ENCODE measurements around the gene MDH1. TPM values are rescaled to one million over a fixed set of nuclear protein-coding genes. Genes with fewer than 3 reads are reported as not detected.
"Not testable (repeated sequence)": the region's sequence is repeated elsewhere in the genome, so short reads cannot be mapped to it uniquely, and the experiment has no call there.

Gene MDH1
- total RNA-seq, 1 donor from 2014 or later = 124 TPM

DNA sequence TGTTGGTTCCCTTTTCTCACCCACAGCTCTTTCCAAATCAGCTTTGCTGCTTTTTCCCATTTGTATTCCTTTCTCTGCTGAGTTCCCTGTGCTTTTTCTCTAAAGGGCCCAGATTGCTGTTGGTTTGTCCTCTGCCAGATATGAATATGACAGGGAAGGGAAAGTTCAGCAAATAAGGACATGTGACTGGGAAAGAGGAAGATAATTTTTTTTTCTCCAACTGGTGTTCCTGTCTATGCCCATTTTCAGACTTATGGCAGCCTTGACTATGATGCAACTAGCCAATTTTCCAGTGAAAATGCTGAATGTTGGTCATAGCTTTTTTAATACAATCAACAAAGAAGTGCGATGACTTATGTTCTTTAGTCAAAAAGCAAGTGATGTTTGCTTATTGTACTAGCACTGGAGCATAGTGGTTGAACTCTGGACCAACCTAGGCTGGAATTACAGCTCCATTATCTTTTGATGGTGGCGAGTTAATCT is 7.7 kb downstream of the MDH1 start:
- peaks cover 0 to 40% of the 10 kb centered on the region in 2 donors for H3K36me3 ChIP-seq
- no peak for DNase-seq (ENCODE audit: extremely low spot score in 2 of 2)
- no peak overlapping the region for H3K4me3 ChIP-seq

DNA sequence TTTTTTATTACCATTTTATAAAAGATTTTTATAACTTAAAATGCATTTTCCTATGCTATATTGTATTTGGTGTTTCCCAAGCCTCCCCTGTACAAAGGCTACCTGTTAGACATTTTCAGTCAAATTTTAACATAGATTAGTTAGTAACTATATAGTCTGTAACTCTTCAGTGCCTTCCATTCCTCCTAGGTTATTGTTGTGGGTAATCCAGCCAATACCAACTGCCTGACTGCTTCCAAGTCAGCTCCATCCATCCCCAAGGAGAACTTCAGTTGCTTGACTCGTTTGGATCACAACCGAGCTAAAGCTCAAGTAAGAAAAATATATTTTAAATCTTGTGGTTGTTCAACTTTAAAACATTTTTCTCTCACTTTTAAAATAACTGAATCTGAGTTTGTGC is 10.2 kb downstream of the MDH1 start:
- H3K27ac ChIP-seq = no peak overlapping the region
- H3K4me1 ChIP-seq = peaks cover 2% of the 10 kb centered on the region
- intact Hi-C loops (cut with DNase I) = no loop called here
- no peaks in the 10 kb centered on the region for H3K9me3 ChIP-seq
- H3K36me3 ChIP-seq = peaks cover 3 to 59% of the 10 kb centered on the region in 2 donors
- H3K27me3 ChIP-seq = no peaks in the 10 kb centered on the region
- TF ChIP-seq, protein P1, sequence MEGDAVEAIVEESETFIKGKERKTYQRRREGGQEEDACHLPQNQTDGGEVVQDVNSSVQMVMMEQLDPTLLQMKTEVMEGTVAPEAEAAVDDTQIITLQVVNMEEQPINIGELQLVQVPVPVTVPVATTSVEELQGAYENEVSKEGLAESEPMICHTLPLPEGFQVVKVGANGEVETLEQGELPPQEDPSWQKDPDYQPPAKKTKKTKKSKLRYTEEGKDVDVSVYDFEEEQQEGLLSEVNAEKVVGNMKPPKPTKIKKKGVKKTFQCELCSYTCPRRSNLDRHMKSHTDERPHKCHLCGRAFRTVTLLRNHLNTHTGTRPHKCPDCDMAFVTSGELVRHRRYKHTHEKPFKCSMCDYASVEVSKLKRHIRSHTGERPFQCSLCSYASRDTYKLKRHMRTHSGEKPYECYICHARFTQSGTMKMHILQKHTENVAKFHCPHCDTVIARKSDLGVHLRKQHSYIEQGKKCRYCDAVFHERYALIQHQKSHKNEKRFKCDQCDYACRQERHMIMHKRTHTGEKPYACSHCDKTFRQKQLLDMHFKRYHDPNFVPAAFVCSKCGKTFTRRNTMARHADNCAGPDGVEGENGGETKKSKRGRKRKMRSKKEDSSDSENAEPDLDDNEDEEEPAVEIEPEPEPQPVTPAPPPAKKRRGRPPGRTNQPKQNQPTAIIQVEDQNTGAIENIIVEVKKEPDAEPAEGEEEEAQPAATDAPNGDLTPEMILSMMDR (IDR thresholded peaks at IDR 0.05) = no peak
- no peak for TF ChIP-seq POLR2A (IDR thresholded peaks at IDR 0.05)
- no peak for TF ChIP-seq POLR2AphosphoS5 (IDR thresholded peaks at IDR 0.05; ENCODE audit: insufficient read depth in 1 of 2, low read depth in 1 of 2)
- no peak overlapping the region for H3K4me3 ChIP-seq
- no peak for DNase-seq (ENCODE audit: extremely low spot score in 2 of 2)

More for the DNA sequence above, 7.7 kb downstream of the MDH1 start:
- intact Hi-C loops (cut with DNase I) = no loop called here
- no peak for TF ChIP-seq POLR2AphosphoS5 (IDR thresholded peaks at IDR 0.05; ENCODE audit: insufficient read depth in 1 of 2, low read depth in 1 of 2)
- TF ChIP-seq, protein P1 (IDR thresholded peaks at IDR 0.05) = no peak
- TF ChIP-seq POLR2A (IDR thresholded peaks at IDR 0.05) = no peak
- Histone ChIP-seq H3K27me3 (no peaks in the 10 kb centered on the region), H3K4me1 (peaks cover 5% of the 10 kb centered on the region), H3K9me3 (no peaks in the 10 kb centered on the region), H3K27ac (no peak overlapping the region)

DNA sequence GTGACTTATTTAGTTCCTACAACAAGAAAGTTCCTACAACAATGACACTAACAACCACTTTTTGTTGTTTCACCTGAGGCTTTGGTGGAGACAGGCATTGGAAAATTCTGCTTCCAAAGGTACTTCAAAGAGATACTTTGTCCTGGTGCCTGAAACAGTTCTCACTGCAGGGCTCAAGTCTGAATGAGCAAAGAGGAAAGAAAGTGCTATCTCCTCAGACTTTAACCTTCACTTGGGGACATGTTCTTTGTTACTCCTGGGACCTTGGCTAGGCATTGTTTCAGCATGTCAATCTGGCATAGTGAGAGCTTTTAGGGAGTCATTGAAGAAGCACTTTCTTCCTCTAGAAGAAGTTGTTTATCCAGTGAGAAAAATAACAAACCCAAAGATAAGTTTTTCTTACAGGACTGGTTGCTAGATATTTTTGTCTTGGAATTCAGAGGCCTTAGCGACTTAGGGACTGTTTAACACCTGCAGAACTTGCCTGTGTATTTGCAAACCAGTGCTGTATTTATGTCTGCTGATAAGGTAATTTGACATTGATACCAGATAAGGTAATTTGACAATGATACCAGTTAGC is 12.2 kb downstream of the MDH1 start:
- no peaks in the 10 kb centered on the region for H3K9me3 ChIP-seq
- DNase-seq (ENCODE audit: extremely low spot score in 2 of 2) = no peak
- no peak overlapping the region for H3K27ac ChIP-seq
- H3K4me3 ChIP-seq = no peak overlapping the region
- H3K4me1 ChIP-seq = no peaks in the 10 kb centered on the region
- TF ChIP-seq, protein P1 (IDR thresholded peaks at IDR 0.05) = no peak
- no peak for TF ChIP-seq POLR2A (IDR thresholded peaks at IDR 0.05)
- no peak for TF ChIP-seq POLR2AphosphoS5 (IDR thresholded peaks at IDR 0.05; ENCODE audit: insufficient read depth in 1 of 2, low read depth in 1 of 2)
- peaks cover 3 to 60% of the 10 kb centered on the region in 2 donors for H3K36me3 ChIP-seq
- H3K27me3 ChIP-seq = no peaks in the 10 kb centered on the region
- intact Hi-C loops (cut with DNase I) = no loop called here

DNA sequence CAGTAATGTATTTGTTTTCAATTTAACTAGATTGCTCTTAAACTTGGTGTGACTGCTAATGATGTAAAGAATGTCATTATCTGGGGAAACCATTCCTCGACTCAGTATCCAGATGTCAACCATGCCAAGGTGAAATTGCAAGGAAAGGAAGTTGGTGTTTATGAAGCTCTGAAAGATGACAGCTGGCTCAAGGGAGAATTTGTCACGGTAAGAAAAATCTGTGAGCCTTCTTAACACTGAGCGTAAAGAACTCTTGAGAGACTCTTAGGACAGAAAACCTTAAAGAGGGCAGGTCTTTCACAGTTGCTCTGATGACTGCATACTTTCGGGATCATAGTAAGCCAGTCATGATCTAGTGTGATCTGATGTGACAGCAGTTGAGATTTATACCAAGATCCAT is 15.9 kb downstream of the MDH1 start:
- H3K27me3 ChIP-seq = no peaks in the 10 kb centered on the region
- H3K4me1 ChIP-seq = no peaks in the 10 kb centered on the region
- no peak for DNase-seq (ENCODE audit: extremely low spot score in 2 of 2)
- peaks cover 3 to 60% of the 10 kb centered on the region in 2 donors for H3K36me3 ChIP-seq
- intact Hi-C loops (cut with DNase I) = no loop called here
- no peak overlapping the region for H3K4me3 ChIP-seq
- no peak for TF ChIP-seq POLR2AphosphoS5 (IDR thresholded peaks at IDR 0.05; ENCODE audit: insufficient read depth in 1 of 2, low read depth in 1 of 2)
- TF ChIP-seq, protein P1 (IDR thresholded peaks at IDR 0.05) = no peak
- TF ChIP-seq POLR2A (IDR thresholded peaks at IDR 0.05) = no peak
- no peaks in the 10 kb centered on the region for H3K9me3 ChIP-seq
- no peak overlapping the region for H3K27ac ChIP-seq

DNA sequence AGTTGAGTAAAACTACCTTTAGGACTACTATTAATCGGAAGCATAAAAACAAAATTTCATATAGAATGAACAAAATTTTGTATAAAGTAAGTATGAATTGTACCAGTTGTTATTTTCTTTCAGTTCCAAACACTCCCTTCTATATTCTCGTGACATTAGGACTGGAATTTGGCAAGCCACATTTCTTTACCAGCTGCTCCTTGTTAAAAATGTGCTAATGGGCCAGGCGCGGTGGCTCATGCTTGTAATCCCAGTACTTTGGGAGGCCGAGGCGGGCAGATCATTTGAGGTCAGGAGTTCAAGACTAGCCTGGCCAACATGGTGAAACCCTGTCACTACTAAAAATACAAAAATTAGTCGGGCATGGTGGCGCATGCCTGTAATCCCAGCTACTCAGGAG is 20.1 kb downstream of the MDH1 start:
- H3K4me1 ChIP-seq; H3K27ac ChIP-seq; H3K27me3 ChIP-seq; DNase-seq (ENCODE audit: extremely low spot score in 2 of 2); H3K4me3 ChIP-seq; intact Hi-C loops (cut with DNase I); H3K9me3 ChIP-seq: not testable (repeated sequence)
- H3K36me3 ChIP-seq = peaks cover 0 to 26% of the 10 kb centered on the region in 2 donors

Data from vagina (tissue), 2 donors.